K562 (cell line): ENCODE measurements around the gene CCDC61.

Source experiments
- BCL6 ChIP-seq: fragments of 250-450 bp; sonication (Bioruptor Pico); IDR thresholded peaks from 2 replicates; pipeline ENCODE4 v1.4.0; 2020
- CTCF ChIP-seq, 3 experiments: IDR thresholded peaks in 2 of 3; conservative IDR thresholded peaks in 1 of 3; 2 replicates each; pipeline ENCODE4 v1.5.1; 2011 to 2012; ENCODE audit warnings: low read length in 3 of 3, mild to moderate bottlenecking in 3 of 3, control low read depth in 2 of 3, improper control_type of control experiment in 1 of 3, inconsistent platforms in 1 of 3, low read depth in 1 of 3, mixed read lengths in 1 of 3, moderate library complexity in 1 of 3; ENCODE audit not compliant: insufficient read depth in 2 of 3
- GABPA ChIP-seq: fragments of 200-800 bp; sonication (Bioruptor generic); conservative IDR thresholded peaks from 2 replicates; pipeline ENCODE4 v1.6.1; 2016; ENCODE audit warnings: low read depth, missing genetic modification characterization, missing compliant biosample characterization
- HOMEZ ChIP-seq: fragments of 250-450 bp; sonication (Bioruptor Pico); IDR thresholded peaks from 2 replicates; pipeline ENCODE4 v1.4.0; 2020; ENCODE audit warnings: mild to moderate bottlenecking, moderate library complexity
- NCOR1 ChIP-seq: fragments of 450-650 bp; IDR thresholded peaks from 2 replicates; pipeline ENCODE4 v1.6.1; 2016; ENCODE audit warnings: mild to moderate bottlenecking, moderate library complexity
- STAG1 ChIP-seq: sonication (generic); formaldehyde crosslinking; IDR thresholded peaks from 2 replicates; pipeline ENCODE4 v1.5.0; 2020; ENCODE audit warnings: missing genetic modification reagents, borderline replicate concordance
- ZNF133 ChIP-seq: fragments of 250-450 bp; sonication (Bioruptor Pico); IDR thresholded peaks from 2 replicates; pipeline ENCODE4 v1.4.0; 2020; ENCODE audit warnings: mild to moderate bottlenecking

GRCh38 chr19:45975306-45976070, 19.8 kb upstream of the CCDC61 start:
- TF ChIP-seq STAG1 (CRISPR knock-in tag) = no peak
- TF ChIP-seq HOMEZ = no peak
- TF ChIP-seq ZNF133 (CRISPR knock-in tag) = no peak
- no peak for TF ChIP-seq GABPA (tag)
- no peak for TF ChIP-seq CTCF (IDR thresholded peaks at IDR 0.05 in 2 of 3, conservative IDR thresholded peaks at IDR 0.05 in 1 of 3; ENCODE audit: insufficient read depth in 2 of 3, low read depth in 1 of 3, low read length in 3 of 3)
- no peak for TF ChIP-seq BCL6 (CRISPR knock-in tag)
- TF ChIP-seq NCOR1 = no peak
